Measurements from ENCODE around the gene GMPPB. TPM values are rescaled to one million over a fixed set of nuclear protein-coding genes. Genes with fewer than 3 reads are reported as not detected.

The GMPPB gene
- total RNA-seq, 2 experiments from 2014 or later: 40.7 to 54.5 TPM

GRCh38 chr3:49706456-49707112 lies 17.2 kb downstream of the GMPPB start:
- no peak for DNase-seq (ENCODE audit: low spot score)
- Histone ChIP-seq H3K4me1 (ENCODE audit: insufficient read depth, low read length, poor library complexity, severe bottlenecking) (no peaks in the 10 kb centered on the region), H3K4me2 (ENCODE audit: low read length) (no peak overlapping the region), H3K9me2 (ENCODE audit: insufficient read depth, low read length) (no peaks in the 10 kb centered on the region), H3K4me3 (ENCODE audit: low read depth, low read length, poor library complexity, severe bottlenecking) (no peak overlapping the region), H4K20me1 (ENCODE audit: insufficient read depth, low read length) (no peaks in the 10 kb centered on the region), H2AFZ (ENCODE audit: low read length) (no peak overlapping the region), H3K79me2 (ENCODE audit: insufficient read depth, low read depth, low read length) (no peaks in the 10 kb centered on the region), H3K36me3 (ENCODE audit: insufficient read depth, low read length) (0 out of 2 replicates have a peak, but pooled peaks cover 10% of the 10 kb centered on the region), H3K27ac (ENCODE audit: low read depth, low read length, poor library complexity, severe bottlenecking) (no peak overlapping the region), H3K9me3 (ENCODE audit: low read length) (no peaks in the 10 kb centered on the region)
- BruUV-seq (replicated peaks): no TSS peak
- POLR2A ChIA-PET: no interaction called here
- intact Hi-C loops (cut with micrococcal nuclease; ENCODE audit: unreplicated experiment): no loop called here
- CTCF ChIA-PET (ENCODE audit: unreplicated experiment): interaction anchor here (0.5 kb wide), 1 partner anchor 202 kb away, joined by 4 read pairs; no protein-coding TSS in a partner anchor
- TF ChIP-seq EZH2phosphoT487 (IDR thresholded peaks at IDR 0.05; ENCODE audit: borderline replicate concordance, low read depth, low read length) (no peak), CTCF (conservative IDR thresholded peaks at IDR 0.05; ENCODE audit: low read length) (no peak)

- Histone ChIP-seq H3K79me2 (ENCODE audit: insufficient read depth, low read depth, low read length) (no peaks in the 10 kb centered on the region), H4K20me1 (ENCODE audit: insufficient read depth, low read length) (no peaks in the 10 kb centered on the region), H3K9me2 (ENCODE audit: insufficient read depth, low read length) (no peaks in the 10 kb centered on the region), H2AFZ (ENCODE audit: low read length) (no peak overlapping the region), H3K4me2 (ENCODE audit: low read length) (no peak overlapping the region), H3K9me3 (ENCODE audit: low read length) (no peaks in the 10 kb centered on the region), H3K36me3 (ENCODE audit: insufficient read depth, low read length) (peaks cover 11% of the 10 kb centered on the region; the same call in 1 of the 2 replicates), H3K27ac (ENCODE audit: low read depth, low read length, poor library complexity, severe bottlenecking) (no peak overlapping the region), H3K4me3 (ENCODE audit: low read depth, low read length, poor library complexity, severe bottlenecking) (no peak overlapping the region), H3K4me1 (ENCODE audit: insufficient read depth, low read length, poor library complexity, severe bottlenecking) (no peaks in the 10 kb centered on the region)
- TF ChIP-seq EZH2phosphoT487 (IDR thresholded peaks at IDR 0.05; ENCODE audit: borderline replicate concordance, low read depth, low read length) (no peak), CTCF (conservative IDR thresholded peaks at IDR 0.05; ENCODE audit: low read length) (no peak)
- BruUV-seq (replicated peaks): no TSS peak
- ChIA-PET POLR2A (no interaction called here), CTCF (ENCODE audit: unreplicated experiment) (no interaction called here)
- no peak for DNase-seq (ENCODE audit: low spot score)
- intact Hi-C loops (cut with micrococcal nuclease; ENCODE audit: unreplicated experiment): no loop called here
Observed at GRCh38 chr3:49705390-49705960, 18.3 kb downstream of the GMPPB start.

- CTCF ChIA-PET (ENCODE audit: unreplicated experiment): no interaction called here
- intact Hi-C loops (cut with micrococcal nuclease; ENCODE audit: unreplicated experiment): loop anchor here (5.0 kb wide), 1 partner anchor 203 kb away; no protein-coding TSS in a partner anchor
Observed at GRCh38 chr3:49704629-49705028, 19.1 kb downstream of the GMPPB start.

More at GRCh38 chr3:49704629-49705028, 19.1 kb downstream of the GMPPB start:
- Histone ChIP-seq H4K20me1 (ENCODE audit: insufficient read depth, low read length) (no peaks in the 10 kb centered on the region), H3K4me3 (ENCODE audit: low read depth, low read length, poor library complexity, severe bottlenecking) (no peak overlapping the region), H2AFZ (ENCODE audit: low read length) (no peak overlapping the region), H3K4me2 (ENCODE audit: low read length) (no peak overlapping the region), H3K4me1 (ENCODE audit: insufficient read depth, low read length, poor library complexity, severe bottlenecking) (no peaks in the 10 kb centered on the region), H3K9me2 (ENCODE audit: insufficient read depth, low read length) (no peaks in the 10 kb centered on the region), H3K27ac (ENCODE audit: low read depth, low read length, poor library complexity, severe bottlenecking) (no peak overlapping the region), H3K36me3 (ENCODE audit: insufficient read depth, low read length) (peaks cover 11% of the 10 kb centered on the region; the same call in 1 of the 2 replicates), H3K9me3 (ENCODE audit: low read length) (no peaks in the 10 kb centered on the region), H3K79me2 (ENCODE audit: insufficient read depth, low read depth, low read length) (no peaks in the 10 kb centered on the region)
- no TSS peak for BruUV-seq (replicated peaks)
- POLR2A ChIA-PET: no interaction called here
- DNase-seq (ENCODE audit: low spot score): no peak
- TF ChIP-seq EZH2phosphoT487 (IDR thresholded peaks at IDR 0.05; ENCODE audit: borderline replicate concordance, low read depth, low read length) (no peak), CTCF (conservative IDR thresholded peaks at IDR 0.05; ENCODE audit: low read length) (no peak)
